Bone marrow (tissue), 2 donors: Measurements from ENCODE around the gene STARD8.
"Not testable (repeated sequence)": the region's sequence is repeated elsewhere in the genome, so short reads cannot be mapped to it uniquely, and the experiment has no call there.

Experiments used
- DNase-seq, 2 donors: peaks; one replicate each; lab custom pipeline; 2025; lab: John Stamatoyannopoulos, UW

The STARD8 gene

DNA sequence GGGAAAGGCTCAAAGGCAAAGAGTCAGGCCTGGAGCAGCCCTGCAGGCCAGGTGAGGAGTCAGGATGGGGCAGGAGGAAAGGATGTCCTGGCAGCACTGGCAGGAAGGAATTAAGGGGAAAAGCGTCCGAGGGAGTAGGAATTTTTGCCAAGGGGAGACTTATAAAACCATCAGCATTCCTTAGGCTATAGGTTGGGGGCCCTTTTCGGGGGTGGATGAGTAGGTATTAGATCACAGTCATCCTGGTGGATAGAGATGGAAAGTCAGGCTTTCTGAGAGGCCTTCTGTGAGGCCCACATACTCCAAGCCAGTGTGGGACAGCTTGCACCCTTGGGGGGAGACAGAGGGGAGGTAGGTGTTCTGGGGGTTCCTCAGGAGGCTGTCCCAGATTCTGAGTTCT, 12.3 kb downstream of the STARD8 start:
- no peak for DNase-seq

DNA sequence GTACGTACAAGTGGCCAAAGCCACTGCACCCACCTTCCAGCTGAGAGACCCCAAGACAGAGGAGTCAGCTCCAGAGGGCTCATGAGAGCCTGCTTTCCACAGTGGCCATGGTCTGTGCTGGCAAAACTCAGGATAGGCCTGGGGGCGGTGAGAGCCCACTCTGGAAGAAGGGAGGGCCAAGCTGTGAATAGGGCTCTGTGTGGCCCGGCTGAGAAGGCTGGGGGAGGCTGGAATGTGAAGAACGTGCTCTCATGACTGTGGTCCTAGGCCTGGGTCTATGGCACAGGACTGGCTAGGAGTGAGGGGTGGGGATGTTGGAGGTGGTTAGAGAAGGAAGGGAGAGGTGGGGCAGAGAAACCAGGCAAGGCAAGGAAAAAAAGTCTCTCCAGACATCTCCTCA, 13.3 kb downstream of the STARD8 start:
- DNase-seq, result no peak

DNA sequence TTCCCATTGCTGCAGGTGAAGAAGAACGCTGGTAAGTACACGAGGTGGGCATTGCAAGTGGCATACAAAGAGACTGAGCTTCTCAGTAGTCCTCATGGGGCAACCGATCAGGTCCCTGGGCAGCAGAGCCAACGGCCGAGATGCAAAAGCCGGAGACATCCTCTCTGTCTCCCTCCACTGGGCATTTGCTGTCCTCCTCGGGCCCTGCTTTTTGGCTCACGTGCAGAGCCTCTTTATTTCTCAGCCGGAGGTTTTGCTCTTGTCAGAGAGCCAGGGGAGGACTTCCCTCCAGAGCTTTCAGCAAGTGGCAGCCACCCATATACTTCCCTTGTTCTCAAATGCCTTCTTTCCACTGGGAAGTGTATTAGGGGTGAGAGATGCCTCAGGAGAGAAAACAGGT, 18.0 kb downstream of the STARD8 start:
- no peak for DNase-seq

DNA sequence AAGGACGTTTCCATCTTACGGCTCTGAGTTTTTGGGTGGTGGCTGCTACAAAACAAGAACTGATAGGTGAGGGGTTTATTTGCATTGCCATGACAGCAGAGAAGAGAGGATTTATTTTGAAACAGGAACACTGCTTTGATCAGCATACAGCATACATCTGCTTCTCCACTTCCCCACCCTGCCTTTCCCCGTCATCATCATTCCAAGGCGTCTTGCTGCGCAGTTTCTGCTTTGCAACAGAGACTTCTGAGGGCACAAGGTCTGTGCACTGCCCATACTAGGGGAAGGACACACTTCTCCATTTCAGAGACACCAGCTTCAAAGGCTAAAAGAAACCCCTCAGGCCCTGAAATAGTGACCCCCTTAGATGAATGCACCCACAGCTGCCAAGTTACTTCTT, 19.1 kb downstream of the STARD8 start:
- no peak for DNase-seq

DNA sequence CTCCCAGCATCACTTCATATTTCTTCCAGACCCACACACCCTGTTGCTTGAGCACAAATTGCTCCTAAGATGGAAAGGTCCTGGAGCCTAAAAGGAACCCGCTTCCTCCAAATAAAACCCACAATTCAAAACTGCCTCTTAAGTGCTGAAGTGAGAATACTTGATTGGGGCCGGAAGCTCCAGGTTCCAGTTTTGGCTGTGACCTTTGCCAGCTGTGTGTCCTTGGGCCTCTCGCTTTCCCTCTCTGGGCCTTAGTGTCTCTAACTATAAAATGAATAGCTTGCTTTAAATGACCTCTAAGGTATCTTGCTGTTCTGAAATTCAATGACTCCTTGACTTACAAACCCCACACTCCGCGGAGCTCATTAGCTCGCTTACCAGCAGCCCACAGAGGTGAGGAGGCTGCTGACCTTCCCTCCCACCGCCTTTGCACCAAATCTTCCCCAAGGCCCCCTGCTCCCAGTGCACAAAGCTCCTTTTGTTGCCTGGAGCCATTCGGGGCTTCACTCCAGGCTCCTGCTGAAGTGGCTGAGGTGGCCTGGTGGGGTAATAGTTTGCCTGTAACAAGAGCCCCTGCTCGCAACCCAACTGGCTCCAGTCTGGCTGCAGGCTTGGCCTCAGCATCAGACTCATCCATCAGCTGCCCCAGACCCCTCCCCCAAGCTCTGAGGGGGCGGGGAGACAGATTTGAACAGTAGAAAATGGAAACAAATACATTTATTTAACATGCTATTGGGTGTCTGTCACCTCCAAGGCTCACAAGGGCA, 21.8 kb downstream of the STARD8 start:
- no peak for DNase-seq

DNA sequence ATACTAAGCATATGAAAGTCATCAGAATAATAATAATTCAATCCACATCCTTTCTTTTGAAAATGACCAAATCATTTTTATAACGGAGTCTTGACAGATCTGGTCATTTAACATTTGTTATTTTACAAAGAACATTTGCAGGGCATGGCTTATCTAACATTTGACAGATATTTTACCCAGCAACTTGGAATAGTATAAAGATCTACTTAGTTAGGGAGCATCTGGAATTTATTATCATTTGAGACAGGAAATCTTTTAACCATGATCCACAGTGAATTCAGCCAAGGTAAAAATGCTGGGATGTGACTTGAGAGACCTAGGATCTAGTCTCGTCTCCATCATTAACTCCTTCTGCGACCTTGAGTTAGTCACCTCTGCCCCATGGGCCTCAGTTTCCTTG, 22.4 kb downstream of the STARD8 start:
- no peak for DNase-seq

DNA sequence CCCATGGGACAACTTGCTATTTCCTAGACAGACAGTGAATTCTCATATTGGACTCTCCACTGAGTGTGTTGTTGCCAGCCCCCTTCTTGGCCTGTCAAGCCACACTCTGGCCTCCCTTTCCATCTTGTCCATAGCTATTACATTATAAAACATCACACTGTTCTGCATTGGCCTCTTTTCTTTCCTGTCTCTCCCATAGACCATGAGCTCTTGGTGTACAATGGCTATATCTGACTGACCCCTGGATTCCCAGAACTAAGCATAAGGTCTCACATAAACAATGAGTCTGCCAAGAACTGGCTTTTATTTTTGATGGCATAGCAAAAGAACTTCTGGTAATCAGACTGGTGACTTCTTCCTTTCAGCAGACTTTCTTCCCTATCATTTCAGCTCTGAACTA, 23.8 kb downstream of the STARD8 start:
- DNase-seq, result no peak

DNA sequence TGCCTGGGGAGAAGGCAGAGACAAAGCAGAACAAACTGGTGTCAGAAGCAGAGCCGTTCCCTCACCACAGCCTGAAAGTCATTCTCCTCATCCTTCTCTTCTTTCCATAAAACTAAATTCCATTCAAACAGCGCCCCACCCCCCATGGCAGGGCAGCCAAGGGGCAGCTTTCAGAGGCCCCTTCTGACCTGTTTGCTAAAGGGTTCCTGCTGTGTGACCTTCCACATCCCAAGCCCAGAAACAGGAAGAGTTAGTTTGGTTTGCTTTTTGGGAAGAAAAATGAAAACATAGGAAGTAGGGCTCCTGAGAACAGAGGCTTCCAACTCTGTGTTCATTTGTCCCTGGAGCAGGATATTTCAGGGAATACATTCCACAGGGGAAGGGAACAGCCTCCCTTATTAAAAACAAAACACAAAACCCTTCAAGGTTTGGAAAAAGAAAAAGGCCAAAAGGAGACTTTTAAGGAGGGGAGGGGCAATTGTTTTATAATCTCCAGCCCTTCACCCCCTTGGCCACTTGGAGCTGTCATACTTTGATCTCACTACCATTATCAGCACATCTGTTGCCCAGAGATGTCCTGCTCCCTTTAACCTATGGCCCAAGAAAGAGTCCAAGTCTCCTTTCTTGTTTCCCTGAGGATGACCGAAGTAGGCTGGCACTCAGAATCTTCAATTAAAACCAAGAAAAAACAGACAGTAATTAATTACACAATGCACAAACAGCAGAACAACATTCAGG, 25.3 kb downstream of the STARD8 start:
- DNase-seq, result no peak

DNA sequence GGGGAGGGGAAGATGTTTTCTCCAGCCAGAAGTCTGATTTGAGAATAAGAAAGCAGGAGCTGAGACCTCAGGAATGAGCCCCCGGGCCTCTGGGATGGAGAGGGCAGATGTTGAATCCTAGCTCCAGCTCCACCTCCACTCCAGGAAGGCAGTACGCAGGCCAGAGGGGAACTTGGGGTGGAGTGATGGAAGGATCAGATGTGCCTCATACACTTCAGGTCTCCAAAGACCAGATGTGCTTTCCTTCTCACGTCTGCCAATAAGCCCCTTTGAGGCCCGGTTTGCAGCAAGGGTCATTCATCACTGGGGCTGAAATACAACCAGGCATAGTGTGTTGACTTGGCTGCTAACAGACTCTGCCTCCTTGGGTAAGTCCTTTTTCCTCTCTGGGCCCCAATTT, 28.1 kb downstream of the STARD8 start:
- DNase-seq, result no peak

DNA sequence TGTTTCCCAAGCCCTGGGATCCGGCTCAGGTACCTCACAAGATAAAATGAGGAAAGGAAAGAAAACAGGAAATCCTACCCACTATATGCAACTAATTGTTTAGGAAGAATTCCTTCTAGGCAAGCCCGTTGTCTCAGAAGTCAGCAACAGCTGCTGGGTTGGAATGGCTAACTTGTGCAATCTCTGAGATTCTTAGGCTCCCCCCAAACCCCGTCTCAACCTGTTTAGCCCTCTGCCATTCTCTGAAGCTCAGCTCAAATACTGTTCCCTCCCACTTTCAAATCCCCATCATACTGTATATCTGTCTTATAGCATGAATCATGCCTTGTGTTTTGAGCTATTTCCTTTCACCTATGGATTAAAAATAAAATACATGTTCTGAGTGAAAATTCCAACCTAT, 28.9 kb downstream of the STARD8 start:
- no peak for DNase-seq

DNA sequence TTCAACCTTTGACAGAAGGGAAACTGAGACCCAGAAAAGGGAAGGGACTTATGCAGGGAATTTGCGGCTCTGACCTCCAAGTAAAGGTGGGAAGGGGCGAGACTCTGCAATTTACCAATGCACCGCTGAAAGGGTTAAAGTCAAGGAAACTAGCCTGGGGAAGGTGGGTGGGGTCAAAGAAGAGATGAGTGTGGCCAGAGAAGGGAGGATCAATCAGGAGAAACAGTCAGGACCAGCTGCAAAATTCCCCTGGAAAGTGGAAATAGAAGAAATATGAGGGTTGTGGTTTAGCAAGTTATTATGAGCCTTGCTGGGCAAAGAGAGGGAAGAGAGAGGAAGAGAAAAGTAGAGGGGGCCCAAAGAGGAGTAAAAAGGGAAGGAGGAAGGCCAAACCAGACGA, 30.5 kb downstream of the STARD8 start:
- no peak for DNase-seq

DNA sequence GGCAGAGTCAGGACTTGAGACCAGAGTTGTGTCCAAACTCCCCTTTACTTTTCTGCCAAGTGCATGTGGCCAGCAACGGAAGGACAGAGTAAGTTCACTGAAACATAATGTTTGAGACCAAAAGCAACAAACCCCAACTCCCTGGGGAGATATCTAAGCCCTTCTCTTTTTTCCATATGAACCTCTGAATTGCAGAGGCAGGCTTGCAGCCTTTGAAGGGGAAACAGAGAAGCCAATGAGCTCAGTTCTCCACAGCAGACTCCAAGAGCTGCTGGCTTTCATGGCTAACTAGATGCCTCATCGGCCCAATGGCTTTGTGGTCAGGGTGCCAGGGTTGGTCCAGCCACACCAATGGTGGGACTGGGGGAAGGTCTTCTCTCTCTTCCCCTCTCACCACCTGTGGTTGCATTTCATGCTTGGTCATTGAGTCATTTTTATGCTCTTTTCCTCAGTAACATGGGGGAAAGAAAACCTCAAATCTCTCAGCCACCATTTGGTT, 34.0 kb downstream of the STARD8 start:
- DNase-seq, result no peak

DNA sequence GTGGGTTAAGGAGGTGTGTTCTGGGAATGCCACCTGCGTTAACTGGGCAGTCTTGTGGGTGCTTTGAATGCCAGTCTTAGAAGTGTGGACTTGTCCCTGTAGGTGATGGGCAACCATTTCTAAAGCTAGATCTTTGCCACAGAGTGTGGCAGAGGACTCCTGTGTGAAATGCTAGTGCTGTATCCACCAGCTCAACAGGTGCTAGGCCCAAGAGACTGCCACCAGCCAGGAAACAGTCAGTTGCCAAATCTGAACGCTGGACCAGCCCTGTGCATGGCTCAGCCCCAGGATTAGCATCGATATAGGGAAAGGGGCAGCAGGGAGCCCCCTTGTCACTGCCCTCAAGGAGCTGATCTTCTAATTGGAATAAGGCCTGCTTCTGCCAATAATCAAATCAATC, 35.3 kb downstream of the STARD8 start:
- no peak for DNase-seq

DNA sequence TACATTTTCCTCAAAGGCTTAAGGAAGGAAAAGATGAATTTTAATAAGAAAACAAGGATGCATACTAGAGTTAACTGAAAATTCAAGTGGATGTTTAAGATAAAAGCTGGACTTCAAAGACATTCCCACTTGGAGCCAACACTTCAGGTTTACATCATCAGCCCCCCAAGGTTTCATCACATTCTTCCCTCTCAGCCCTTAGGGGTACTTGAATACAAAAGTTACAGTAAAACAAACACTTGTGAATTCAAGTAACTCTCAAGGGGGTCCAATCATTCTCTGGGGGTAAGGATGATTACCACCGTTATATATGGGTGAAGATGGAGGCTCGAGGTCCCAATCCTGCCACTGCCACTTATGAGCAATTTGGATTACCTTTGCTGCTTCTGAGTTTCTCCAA, 36.1 kb downstream of the STARD8 start:
- DNase-seq, result no peak

DNA sequence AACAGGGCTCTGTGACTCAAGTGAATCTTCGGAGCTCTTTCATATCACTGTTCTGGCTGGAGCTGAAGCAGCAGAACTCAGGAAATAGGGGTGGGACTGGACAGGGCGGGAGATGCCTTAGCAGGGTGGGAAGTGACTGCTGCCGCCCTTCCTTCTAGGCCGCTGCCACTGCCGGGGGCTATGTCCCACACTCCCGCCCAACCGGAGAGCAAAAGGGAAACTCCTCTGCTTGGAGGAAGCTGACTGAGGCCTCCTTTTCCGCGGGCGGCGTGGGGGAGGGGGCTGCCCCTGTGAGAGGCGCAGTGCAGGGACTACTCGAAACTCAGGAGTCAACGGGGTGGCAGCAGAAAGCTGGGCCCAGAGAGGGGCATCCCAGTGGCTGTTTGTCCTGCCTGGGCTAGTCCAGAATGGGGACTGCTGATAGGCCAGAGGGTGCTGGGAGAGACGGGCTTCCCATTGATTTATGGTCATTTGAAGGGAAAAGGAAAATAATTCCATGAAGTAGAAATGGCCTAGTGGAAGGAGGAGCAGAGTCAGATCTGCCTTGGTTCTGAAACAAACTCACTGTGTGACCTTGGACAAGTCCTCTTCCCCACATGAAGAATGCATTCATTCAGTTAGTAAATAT, 36.9 kb downstream of the STARD8 start:
- DNase-seq, result peak in 1 of 2 donors; percentile 43

DNA sequence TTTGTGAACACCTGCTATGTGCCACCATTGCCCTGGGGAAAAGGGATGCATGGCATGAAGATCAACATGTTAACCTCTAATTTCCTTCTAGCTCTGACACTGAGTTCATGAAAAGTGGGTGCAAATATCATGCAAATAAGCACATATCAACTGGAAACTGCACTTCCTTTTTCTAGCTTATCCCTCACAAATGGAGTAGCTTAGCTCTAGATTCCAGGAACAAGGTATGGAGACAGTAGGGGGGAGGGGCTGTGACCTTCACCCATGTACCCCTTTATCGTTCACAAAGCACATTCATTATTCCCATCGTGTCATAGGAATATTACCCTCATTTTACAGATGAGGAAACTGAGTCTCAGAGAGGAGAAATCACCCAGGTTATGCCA, 37.4 kb downstream of the STARD8 start:
- no peak for DNase-seq

DNA sequence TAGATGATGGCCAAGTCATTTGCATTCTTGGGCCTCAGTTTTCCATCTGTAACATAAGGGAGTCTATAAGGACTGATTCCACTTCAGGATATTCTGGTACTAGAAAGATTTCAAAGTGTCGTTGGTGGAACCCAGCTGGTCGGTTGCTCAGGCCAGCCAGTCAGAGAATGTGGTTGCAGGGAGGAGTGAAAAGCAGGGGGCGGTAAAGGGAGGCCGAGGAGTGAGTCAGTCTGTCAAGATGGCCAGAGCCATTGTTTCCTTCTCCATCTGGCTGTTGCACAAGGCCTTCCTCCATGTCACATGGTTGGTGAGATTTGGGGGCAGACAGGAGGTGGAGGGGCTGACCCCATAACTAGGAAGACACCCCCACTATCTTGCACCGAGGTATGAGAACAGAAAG, 38.2 kb downstream of the STARD8 start:
- peak; percentile 24 to 44 for DNase-seq

DNA sequence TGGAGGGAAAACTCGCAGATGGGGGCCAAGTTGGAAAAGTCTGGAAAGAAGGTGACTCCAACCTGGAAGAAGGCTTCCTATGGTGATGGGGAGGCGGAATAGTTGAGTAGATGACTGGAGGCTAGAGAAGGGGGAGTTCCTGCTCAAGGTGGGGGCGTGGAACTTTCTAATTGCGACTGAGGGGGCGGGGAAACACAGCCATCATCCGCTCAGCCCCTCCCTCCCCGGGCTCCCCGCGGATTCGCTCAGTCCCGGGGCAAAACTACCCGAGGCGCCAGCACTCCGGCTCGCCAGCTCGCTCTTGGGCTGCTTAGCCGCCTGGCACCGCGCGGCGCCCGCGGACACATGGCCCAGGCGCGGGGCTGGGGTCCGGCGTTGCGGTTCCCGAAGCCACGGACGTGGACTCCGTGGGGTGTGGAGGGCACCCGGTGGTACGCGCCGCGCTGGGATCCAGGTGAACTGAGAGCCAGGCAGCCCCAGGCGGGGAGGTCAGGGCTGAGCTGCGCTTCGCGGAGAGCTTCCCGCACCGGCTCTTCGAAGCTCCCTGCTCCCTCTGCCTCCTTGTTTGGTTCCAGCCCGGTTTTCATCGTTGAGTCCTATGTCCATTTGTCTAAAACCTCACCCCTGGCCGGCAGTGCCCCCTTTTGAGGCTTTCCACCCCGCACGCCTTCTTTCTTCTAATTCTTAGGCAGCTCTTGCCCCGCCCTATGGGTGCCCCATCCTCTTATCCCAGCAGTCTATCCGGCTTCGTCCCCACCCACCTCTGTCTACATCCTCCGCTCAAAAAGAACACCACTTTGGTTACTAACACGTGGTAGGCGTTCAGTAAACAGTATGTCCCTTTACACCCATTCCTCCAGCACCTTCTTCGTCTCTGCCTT, 38.9 kb downstream of the STARD8 start:
- DNase-seq, result peak in 1 of 2 donors; percentile 30

DNA sequence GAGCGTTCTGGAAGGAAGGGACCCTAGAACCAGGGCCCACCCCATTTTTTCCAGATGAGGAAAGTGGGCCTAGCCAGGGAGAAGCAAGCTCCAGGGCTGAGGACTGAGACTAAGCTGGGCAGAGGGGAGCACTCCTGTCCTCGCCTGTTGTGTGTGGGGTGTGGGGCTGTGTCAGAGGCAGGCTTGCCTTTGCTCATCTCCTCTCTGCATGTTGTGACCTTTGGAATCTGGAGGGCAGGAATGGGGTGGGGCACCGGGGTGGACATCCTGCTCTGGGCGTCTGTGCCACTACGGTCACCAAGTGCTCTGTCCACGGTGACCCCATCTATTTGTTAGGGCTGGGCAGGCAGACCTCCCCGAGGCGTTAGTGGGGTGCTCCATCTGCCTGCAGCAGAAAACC, 41.5 kb downstream of the STARD8 start:
- not testable (repeated sequence) for DNase-seq

DNA sequence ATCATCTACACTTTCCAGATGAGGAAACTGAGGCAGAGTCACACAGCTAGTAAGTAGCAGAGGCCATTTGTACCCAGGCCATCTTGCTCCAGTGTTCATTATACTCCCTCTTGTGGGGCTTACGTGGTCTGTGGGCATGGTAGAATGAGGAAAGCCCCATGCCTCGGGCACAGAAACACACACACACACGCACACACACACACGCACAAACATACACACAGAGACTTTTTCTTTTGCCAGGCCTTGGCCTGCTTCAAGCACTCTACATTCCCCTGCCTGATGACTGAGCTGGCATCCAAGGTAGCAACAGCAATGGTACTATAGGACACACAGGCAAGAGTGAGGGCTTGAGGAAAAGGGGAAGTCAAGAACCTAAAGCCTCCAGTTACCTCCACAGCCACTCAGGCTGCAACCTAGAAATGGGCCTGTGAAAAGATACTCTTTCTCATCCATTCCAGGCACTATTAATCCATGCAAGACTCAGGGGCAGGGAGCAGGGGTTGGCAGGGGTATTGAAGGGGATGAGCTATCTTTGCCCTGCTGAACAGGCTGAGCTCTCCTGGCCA, 43.6 kb downstream of the STARD8 start:
- DNase-seq, result no peak

DNA sequence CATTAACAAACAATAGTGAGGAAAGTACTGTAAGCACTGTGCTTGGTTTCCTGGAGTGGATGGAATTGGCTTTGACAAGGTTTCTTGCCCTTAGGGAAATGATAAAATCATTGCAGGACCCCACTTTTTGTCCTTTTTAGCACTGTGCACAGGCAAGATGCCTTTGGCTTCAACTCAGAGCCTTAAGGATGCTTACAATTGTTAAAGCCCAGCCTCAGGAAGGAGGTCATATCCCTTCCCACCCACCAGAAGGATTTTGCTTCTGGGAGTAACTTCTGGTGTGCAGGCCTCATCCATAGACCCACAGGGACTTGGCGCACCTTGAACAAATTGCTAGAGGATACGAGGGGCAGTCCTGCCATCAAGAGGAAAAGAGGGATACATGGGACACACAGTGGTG, 44.5 kb downstream of the STARD8 start:
- DNase-seq, result no peak

DNA sequence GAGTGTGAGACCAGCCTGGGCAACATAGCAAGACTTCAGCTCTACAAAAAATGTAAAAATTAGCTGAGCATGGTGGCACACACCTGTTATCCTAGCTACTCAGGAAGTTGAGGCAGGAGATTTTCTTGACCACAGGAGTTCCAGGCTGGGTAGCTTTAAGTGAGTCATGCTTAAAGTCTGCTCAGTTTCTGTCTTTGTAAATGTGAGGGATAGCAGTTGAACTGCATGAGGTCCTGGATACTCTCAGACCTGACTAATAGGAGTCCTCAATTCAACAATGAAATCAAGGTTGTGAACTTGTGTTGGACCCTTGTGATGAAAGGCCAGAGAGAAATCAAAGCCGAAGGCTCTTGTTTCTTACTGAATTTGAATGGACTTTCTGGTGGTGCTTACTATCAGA, 45.2 kb downstream of the STARD8 start:
- no peak for DNase-seq
